HepG2 (cell line): Measurements from ENCODE around the gene SLC35B4. TPM values are rescaled to one million over a fixed set of nuclear protein-coding genes. Genes with fewer than 3 reads are reported as not detected.

Source experiments
- CEBPB ChIP-seq: IDR thresholded peaks from 2 replicates; pipeline ENCODE4 v1.6.1; 2011; ENCODE audit warnings: low read depth, low read length, improper control_type of control experiment, borderline replicate concordance
- CENPT ChIP-seq: sonication (generic); formaldehyde crosslinking; IDR thresholded peaks from 2 replicates; pipeline ENCODE4 v1.8.0; 2022; ENCODE audit warnings: low read depth, mild to moderate bottlenecking, moderate library complexity, missing genetic modification reagents
- FOSL2 ChIP-seq: sonication (generic); formaldehyde crosslinking; IDR thresholded peaks from 2 replicates; pipeline ENCODE4 v1.4.0; 2020; ENCODE audit warnings: missing genetic modification reagents
- MIXL1 ChIP-seq: IDR thresholded peaks from 2 replicates; pipeline ENCODE4 v1.6.1; 2016
- MLLT10 ChIP-seq: sonication (generic); formaldehyde crosslinking; IDR thresholded peaks from 2 replicates; pipeline ENCODE4 v1.4.0; 2020; ENCODE audit warnings: missing genetic modification reagents
- NCOA1 ChIP-seq: sonication (generic); formaldehyde crosslinking; IDR thresholded peaks from 2 replicates; pipeline ENCODE4 v1.9.0; 2021; ENCODE audit warnings: missing genetic modification reagents
- POGZ ChIP-seq: sonication (generic); formaldehyde crosslinking; IDR thresholded peaks from 2 replicates; pipeline ENCODE4 v1.4.0; 2020; ENCODE audit warnings: mild to moderate bottlenecking, missing genetic modification reagents
- POLR2G ChIP-seq: fragments of 200-400 bp; formaldehyde crosslinking; IDR thresholded peaks from 2 replicates; pipeline ENCODE4 v1.6.1; 2018; ENCODE audit warnings: mild to moderate bottlenecking, low read depth, low read length, moderate library complexity
- PPARG ChIP-seq: conservative IDR thresholded peaks from 2 replicates; pipeline ENCODE4 v1.6.1; 2016; ENCODE audit warnings: missing biosample characterization, missing genetic modification reagents
- RBM39 ChIP-seq: fragments of 200-400 bp; formaldehyde crosslinking; IDR thresholded peaks from one replicate; pipeline ENCODE4 v1.6.1; 2018; ENCODE audit warnings: antibody characterized with exemption, mild to moderate bottlenecking, low read depth, low read length; ENCODE audit not compliant: poor library complexity, severe bottlenecking
- SOX6 ChIP-seq, 2 experiments: fragments of 450-650 bp in 1 of 2; sonication (generic) in 1 of 2; formaldehyde crosslinking in 1 of 2; IDR thresholded peaks; 2 replicates each; pipeline versions ENCODE4 v1.4.0 to v1.6.1; 2017 to 2020; ENCODE audit warnings: antibody characterized with exemption in 1 of 2, mild to moderate bottlenecking in 1 of 2, missing genetic modification reagents in 1 of 2
- SRSF4 ChIP-seq: fragments of 200-400 bp; formaldehyde crosslinking; IDR thresholded peaks from one replicate; pipeline ENCODE4 v1.6.1; 2018; ENCODE audit warnings: mild to moderate bottlenecking, low read depth, low read length, moderate library complexity; ENCODE audit not compliant: poor library complexity, severe bottlenecking
- TAF15 ChIP-seq: fragments of 200-400 bp; formaldehyde crosslinking; IDR thresholded peaks from one replicate; pipeline ENCODE4 v1.6.1; 2018; ENCODE audit warnings: mild to moderate bottlenecking, low read depth, low read length; ENCODE audit not compliant: poor library complexity, severe bottlenecking
- TCF7 ChIP-seq: sonication (generic); IDR thresholded peaks from 2 replicates; pipeline ENCODE4 v1.6.1; 2016; ENCODE audit warnings: antibody characterized with exemption, low read depth
- ZBTB20 ChIP-seq: sonication (generic); formaldehyde crosslinking; IDR thresholded peaks from 2 replicates; pipeline ENCODE4 v1.8.1; 2023; ENCODE audit warnings: missing genetic modification reagents, low read depth, mild to moderate bottlenecking, borderline replicate concordance
- ZBTB21 ChIP-seq: sonication (generic); formaldehyde crosslinking; IDR thresholded peaks from 2 replicates; pipeline ENCODE4 v1.4.0; 2020; ENCODE audit warnings: missing genetic modification reagents
- ZNF124 ChIP-seq: sonication (generic); formaldehyde crosslinking; IDR thresholded peaks from 2 replicates; pipeline ENCODE4 v1.4.0; 2020; ENCODE audit warnings: missing genetic modification reagents
- ZNF253 ChIP-seq: sonication (generic); formaldehyde crosslinking; IDR thresholded peaks from 2 replicates; pipeline ENCODE4 v1.8.0; 2022; ENCODE audit warnings: mild to moderate bottlenecking, missing genetic modification reagents, borderline replicate concordance
- ZNF446 ChIP-seq: sonication (generic); formaldehyde crosslinking; IDR thresholded peaks from 2 replicates; pipeline ENCODE4 v1.5.0; 2020; ENCODE audit warnings: mild to moderate bottlenecking, missing genetic modification reagents
- ZNF543 ChIP-seq: sonication (generic); formaldehyde crosslinking; IDR thresholded peaks from 2 replicates; pipeline ENCODE4 v1.4.0; 2020; ENCODE audit warnings: mild to moderate bottlenecking, missing genetic modification reagents
- ZNF788 ChIP-seq: sonication (generic); formaldehyde crosslinking; IDR thresholded peaks from 2 replicates; pipeline ENCODE4 v1.5.0; 2020; ENCODE audit warnings: mild to moderate bottlenecking, missing genetic modification reagents, borderline replicate concordance
- polyA plus RNA-seq, 8 experiments: library from polyadenylated mRNA; depleted of rRNA in 3 of 8; stranded (reverse) in 7 of 8; unstranded in 1 of 8; fragments of >200 nt; fragmentation: Illumina TruSeq in 4 of 8; extraction: Trizol in 4 of 8; gene quantifications; 2 replicates each; pipeline versions ENCODE4 v1.2.1 to v1.2.3, GENCODE V29; 2011 to 2016; ENCODE audit warnings: low read depth in 4 of 8, missing spikeins in 1 of 8, mixed read lengths in 1 of 8; ENCODE audit not compliant: insufficient read depth in 1 of 8
- total RNA-seq, 5 experiments: library from RNA; depleted of rRNA; stranded (reverse); fragments of >200 nt; fragmentation: Illumina TruSeq; extraction: Trizol; gene quantifications; 2 replicates each; pipeline ENCODE4 v1.2.3, GENCODE V29; 2016; ENCODE audit warnings: low read depth in 1 of 5
- TF ChIP-seq, protein P1 (sequence below): sonication (generic); formaldehyde crosslinking; IDR thresholded peaks from 2 replicates; pipeline ENCODE4 v1.4.0; 2020; ENCODE audit warnings: missing genetic modification reagents
- TF ChIP-seq, protein P2 (sequence below): sonication (generic); formaldehyde crosslinking; IDR thresholded peaks from 2 replicates; pipeline ENCODE4 v1.4.0; 2020; ENCODE audit warnings: low read depth, mild to moderate bottlenecking, missing genetic modification reagents
- TF ChIP-seq, protein P3 (sequence below): sonication (generic); formaldehyde crosslinking; IDR thresholded peaks from 2 replicates; pipeline ENCODE4 v1.5.0; 2020; ENCODE audit warnings: missing genetic modification reagents

Gene SLC35B4
- total and polyA plus RNA-seq, 2 of the 13 experiments (the other 11 are each of a cell fraction or from before 2014, with no cell fraction given) = 17.1 to 17.8 TPM

DNA sequence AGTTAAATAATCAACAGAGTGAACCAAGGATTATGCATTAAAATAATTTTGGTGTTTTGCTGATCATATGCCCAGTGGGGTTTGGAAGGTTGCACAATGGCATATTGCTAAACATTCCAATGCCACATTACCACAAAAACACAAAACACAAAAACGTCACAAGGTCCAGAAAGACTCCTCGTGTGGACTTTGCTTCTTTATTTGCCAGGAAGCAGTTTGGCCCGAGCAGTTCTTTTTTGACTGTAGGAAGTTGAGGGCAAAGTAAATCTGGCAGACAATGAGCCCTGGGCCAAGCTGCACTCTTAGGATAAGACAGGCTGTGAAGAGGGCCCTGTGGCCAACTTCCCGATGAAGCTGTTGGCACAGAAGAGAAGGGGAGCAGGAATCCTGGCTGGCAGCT is 39.2 kb upstream of the SLC35B4 start (continued):
- TF ChIP-seq POGZ = peak; percentile 45; the same call in 1 of the 2 replicates
- TF ChIP-seq ZNF446 (CRISPR knock-in tag) = no peak
- TF ChIP-seq PPARG (CRISPR knock-in tag) = no peak
- peak; percentile 92 for TF ChIP-seq CEBPB
- no peak for TF ChIP-seq ZNF253 (CRISPR knock-in tag)
- TF ChIP-seq ZBTB20 (CRISPR knock-in tag) = no peak
- TF ChIP-seq TCF7 = no peak
- no peak for TF ChIP-seq ZNF124 (CRISPR knock-in tag)
- no peak for TF ChIP-seq MLLT10 (CRISPR knock-in tag)
- TF ChIP-seq NCOA1 (CRISPR knock-in tag) = no peak
- TF ChIP-seq, protein P1, sequence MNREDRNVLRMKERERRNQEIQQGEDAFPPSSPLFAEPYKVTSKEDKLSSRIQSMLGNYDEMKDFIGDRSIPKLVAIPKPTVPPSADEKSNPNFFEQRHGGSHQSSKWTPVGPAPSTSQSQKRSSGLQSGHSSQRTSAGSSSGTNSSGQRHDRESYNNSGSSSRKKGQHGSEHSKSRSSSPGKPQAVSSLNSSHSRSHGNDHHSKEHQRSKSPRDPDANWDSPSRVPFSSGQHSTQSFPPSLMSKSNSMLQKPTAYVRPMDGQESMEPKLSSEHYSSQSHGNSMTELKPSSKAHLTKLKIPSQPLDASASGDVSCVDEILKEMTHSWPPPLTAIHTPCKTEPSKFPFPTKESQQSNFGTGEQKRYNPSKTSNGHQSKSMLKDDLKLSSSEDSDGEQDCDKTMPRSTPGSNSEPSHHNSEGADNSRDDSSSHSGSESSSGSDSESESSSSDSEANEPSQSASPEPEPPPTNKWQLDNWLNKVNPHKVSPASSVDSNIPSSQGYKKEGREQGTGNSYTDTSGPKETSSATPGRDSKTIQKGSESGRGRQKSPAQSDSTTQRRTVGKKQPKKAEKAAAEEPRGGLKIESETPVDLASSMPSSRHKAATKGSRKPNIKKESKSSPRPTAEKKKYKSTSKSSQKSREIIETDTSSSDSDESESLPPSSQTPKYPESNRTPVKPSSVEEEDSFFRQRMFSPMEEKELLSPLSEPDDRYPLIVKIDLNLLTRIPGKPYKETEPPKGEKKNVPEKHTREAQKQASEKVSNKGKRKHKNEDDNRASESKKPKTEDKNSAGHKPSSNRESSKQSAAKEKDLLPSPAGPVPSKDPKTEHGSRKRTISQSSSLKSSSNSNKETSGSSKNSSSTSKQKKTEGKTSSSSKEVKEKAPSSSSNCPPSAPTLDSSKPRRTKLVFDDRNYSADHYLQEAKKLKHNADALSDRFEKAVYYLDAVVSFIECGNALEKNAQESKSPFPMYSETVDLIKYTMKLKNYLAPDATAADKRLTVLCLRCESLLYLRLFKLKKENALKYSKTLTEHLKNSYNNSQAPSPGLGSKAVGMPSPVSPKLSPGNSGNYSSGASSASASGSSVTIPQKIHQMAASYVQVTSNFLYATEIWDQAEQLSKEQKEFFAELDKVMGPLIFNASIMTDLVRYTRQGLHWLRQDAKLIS (CRISPR knock-in tag) = no peak
- TF ChIP-seq SRSF4 = no peak
- TF ChIP-seq POLR2G = no peak
- TF ChIP-seq FOSL2 (CRISPR knock-in tag) = peak; percentile 40; the same call in 1 of the 2 replicates
- no peak for TF ChIP-seq MIXL1 (CRISPR knock-in tag)
- TF ChIP-seq SOX6 (IDR thresholded peaks at IDR 0.05) = no peak
- TF ChIP-seq SOX6 (CRISPR knock-in tag; IDR thresholded peaks at IDR 0.05) = peak; percentile 86
- TF ChIP-seq ZNF543 (CRISPR knock-in tag) = no peak
- TF ChIP-seq TAF15 = no peak
- TF ChIP-seq, protein P2, sequence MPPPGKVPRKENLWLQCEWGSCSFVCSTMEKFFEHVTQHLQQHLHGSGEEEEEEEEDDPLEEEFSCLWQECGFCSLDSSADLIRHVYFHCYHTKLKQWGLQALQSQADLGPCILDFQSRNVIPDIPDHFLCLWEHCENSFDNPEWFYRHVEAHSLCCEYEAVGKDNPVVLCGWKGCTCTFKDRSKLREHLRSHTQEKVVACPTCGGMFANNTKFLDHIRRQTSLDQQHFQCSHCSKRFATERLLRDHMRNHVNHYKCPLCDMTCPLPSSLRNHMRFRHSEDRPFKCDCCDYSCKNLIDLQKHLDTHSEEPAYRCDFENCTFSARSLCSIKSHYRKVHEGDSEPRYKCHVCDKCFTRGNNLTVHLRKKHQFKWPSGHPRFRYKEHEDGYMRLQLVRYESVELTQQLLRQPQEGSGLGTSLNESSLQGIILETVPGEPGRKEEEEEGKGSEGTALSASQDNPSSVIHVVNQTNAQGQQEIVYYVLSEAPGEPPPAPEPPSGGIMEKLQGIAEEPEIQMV (CRISPR knock-in tag) = no peak
- TF ChIP-seq ZBTB21 (CRISPR knock-in tag) = peak; percentile 31
- no peak for TF ChIP-seq ZNF788 (CRISPR knock-in tag)
- TF ChIP-seq, protein P3, sequence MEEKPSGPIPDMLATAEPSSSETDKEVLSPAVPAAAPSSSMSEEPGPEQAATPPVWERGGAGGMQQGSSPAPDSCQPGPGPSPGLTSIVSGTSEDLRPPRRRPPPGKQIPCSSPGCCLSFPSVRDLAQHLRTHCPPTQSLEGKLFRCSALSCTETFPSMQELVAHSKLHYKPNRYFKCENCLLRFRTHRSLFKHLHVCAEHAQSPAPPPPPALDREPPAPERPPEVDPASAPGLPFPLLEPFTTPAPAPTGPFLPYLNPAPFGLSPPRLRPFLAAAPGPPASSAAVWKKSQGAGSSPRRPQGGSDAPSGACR (CRISPR knock-in tag) = no peak
- TF ChIP-seq CENPT = no peak
- no peak for TF ChIP-seq RBM39
